GM08714 (cell line): Measurements from ENCODE around the gene TULP1.

ENCODE experiments used
- H3K4me3 ChIP-seq: fragments of 200-500 bp; sonication (Bioruptor generic); 2 replicates; pipeline ENCODE4 v1.5.1; 2014; ENCODE audit warnings: mild to moderate bottlenecking, low read length, inconsistent platforms
- ZNF274 ChIP-seq: IDR thresholded peaks from 2 replicates; pipeline ENCODE4 v1.6.1; 2012; ENCODE audit warnings: mild to moderate bottlenecking, low read depth, low read length

TULP1 gene

DNA sequence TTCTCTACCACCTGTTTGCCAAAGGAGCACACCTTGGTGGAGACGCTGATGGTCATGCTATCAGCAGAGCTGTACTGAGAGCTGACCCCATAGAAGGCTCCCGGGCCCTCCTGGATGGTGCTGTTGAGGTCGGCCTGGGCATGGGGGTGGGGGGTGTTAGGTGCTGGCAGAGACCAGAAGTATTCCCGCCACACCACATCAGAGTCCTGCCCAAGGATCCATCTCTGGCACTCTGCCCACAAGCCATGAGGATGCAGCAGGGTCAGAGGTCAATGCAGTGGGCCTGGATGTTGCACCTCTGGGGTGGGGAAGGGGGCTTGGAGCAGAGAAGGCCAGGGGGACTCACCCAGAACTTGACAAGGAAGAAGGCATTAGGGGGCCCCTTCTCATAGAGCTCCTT is 37.1 kb downstream of the TULP1 start:
- no peak for TF ChIP-seq ZNF274
- no peak overlapping the region for H3K4me3 ChIP-seq

- no peak for TF ChIP-seq ZNF274
- H3K4me3 ChIP-seq, result no peak overlapping the region
Measured at GRCh38 chr6:35474942-35475570, 37.6 kb downstream of the TULP1 start.

GRCh38 chr6:35474131-35474941 is 38.4 kb downstream of the TULP1 start:
- no peak overlapping the region for H3K4me3 ChIP-seq
- no peak for TF ChIP-seq ZNF274

GRCh38 chr6:35473850-35474130 is 38.9 kb downstream of the TULP1 start:
- no peak overlapping the region for H3K4me3 ChIP-seq
- TF ChIP-seq ZNF274, result no peak

DNA sequence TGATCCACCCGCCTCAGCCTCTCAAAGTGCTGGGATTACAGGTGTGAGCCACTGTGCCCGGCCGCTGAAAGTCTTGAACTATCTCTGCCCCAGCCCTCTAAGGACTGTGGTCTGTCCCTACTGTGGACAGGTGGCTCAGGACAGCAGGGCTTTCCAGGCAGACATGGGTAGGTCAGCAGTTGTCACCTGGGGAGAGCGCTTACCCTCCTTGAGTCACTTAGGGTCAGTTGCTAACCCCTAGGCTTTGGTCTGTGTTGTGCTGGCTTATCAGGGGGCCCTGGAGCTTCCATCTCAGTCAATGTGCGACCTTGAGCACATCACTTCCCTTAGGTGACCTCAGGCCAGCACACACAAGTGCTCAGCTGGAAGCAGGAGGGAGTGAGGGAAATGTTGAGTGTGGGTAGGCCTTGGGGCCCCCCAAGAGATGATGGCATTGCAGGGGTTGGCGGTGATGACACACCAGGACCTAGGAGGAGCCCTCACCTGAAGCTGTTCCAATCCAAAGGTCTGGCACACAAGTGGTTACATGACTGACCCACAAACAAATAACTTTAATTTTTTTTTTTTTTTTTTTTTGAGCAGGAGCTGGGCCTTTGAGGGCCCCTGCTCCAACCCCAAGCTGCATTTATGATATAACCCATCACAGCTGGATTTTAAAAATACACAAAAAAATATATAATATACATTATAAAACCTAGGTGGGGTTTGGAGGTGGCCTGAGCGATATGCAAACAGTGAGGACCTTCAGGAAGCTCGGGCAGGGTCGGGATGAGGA is 39.4 kb downstream of the TULP1 start:
- H3K4me3 ChIP-seq, result no peak overlapping the region
- TF ChIP-seq ZNF274, result no peak

DNA sequence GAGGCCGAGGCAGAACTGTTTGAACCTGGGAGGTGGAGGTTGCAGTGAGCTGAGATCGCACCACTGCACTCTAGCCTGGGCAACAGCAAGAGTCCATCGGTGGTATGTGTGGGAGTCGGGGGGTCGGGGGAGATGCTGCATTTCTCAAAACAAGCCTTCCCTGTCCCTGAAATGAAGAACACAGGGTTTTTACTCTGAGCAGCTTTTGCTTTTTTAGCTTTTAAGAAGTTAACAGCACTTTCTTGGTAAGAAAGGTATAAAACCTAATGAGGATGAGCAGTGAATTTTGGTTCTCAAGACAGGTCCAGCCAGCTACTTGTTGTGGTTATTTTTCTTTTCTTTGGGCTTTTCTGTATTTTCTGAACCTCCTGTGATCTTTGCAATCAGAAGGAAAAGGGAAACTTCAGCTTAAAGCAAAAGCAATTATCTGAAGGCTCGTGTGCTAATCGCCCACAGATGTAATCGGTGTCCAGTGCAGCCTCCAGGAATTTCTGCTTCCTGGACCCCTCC is 40.8 kb downstream of the TULP1 start:
- TF ChIP-seq ZNF274, result no peak
- no peak overlapping the region for H3K4me3 ChIP-seq

DNA sequence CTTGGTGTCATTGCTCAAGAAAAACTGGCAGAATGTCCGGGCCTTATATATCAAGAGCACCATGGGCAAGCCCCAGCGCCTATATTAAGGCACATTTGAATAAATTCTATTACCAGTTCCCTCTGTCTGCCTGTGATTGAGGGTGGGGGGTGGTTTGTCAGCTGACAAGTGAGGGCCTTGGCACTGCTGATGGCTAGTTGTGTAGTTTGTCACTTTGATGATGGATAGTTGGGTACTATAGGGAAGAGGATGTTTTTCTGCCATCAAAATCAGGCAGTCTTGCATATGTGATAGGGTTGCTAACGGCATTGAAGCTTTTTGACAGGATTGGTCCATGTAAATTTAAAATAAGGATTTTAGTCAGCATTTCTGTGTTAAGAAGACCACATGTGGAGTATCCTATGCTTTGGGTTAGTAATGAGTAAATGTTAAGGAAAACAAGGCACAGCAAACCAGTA is 42.0 kb downstream of the TULP1 start:
- H3K4me3 ChIP-seq, result peak overlapping the region; percentile 90; the same call in 1 of the 2 replicates

GRCh38 chr6:35469751-35470662 is 42.7 kb downstream of the TULP1 start:
- peak overlapping the region; percentile 90 for H3K4me3 ChIP-seq
- TF ChIP-seq ZNF274, result no peak

More for the DNA sequence above, 42.0 kb downstream of the TULP1 start:
- TF ChIP-seq ZNF274, result no peak

- peak overlapping the region; percentile 90 for H3K4me3 ChIP-seq
- no peak for TF ChIP-seq ZNF274
Measured at GRCh38 chr6:35468980-35469750, 43.5 kb downstream of the TULP1 start.

DNA sequence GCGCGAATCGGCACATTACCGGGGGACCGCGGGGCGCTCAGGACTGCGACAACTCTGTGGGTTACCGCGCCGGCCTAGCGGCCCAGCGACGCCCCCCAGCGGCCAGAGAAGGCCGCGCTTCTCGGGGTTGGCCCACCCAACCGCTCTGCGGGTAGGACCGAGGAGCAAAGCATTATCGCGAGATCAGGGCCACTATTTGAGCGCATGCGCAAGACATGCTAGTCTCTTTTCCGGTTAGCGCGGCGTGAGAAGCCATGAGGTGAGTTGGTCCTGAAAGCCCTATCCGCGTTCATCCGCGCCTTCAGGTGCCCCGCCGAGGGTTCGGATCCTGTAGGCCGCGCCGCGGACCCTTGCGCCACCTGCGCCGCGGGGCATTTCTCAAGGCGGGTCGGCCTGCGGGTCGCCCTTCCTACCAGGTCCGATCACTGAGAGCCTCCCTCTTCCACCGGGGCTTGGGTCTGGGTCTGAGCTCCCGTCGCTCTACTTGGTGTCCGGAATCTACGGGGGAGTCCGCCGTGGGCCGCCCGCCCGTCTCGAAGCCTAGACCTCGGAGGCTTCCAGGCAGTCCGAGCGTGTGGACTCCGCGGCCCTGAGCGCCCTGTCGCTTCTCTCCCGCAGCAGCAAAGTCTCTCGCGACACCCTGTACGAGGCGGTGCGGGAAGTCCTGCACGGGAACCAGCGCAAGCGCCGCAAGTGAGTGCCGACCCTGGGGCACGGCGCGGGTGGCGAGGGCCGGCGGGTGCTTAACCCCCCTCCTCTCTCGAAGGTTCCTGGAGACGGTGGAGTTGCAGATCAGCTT is 44.3 kb downstream of the TULP1 start, which contains the start of gene RPL10A:
RPL10A (plus strand) TSS at position 221 of the 799 bp plus-strand sequence; CDS start at position 255, 34 bp downstream.
- H3K4me3 ChIP-seq, result peak within 1 kb of the TSS; percentile 90
- TF ChIP-seq ZNF274, result no peak

GRCh38 chr6:35465646-35466045 is 47.0 kb downstream of the TULP1 start:
- TF ChIP-seq ZNF274, result no peak
- no peak overlapping the region for H3K4me3 ChIP-seq

DNA sequence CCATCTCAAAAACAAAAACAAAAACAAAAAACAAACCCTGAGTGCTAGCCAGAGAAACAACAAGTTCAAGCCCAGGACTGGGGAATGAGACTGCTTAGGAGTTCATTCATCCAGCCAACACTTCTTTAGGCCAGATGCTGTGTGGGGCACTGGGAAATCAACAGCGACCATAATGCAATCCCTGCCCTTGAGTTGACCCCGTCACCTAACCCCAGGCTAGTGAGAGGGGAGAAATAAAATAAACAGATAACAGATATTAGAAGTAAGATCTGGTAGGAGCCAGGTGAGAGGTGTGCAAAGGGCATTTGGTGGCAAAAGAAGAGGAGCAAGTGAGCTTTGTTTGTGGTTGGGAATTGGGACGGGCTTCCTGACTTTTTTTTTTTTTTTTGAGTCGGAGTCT is 49.4 kb downstream of the TULP1 start:
- no peak for TF ChIP-seq ZNF274
- no peak overlapping the region for H3K4me3 ChIP-seq

DNA sequence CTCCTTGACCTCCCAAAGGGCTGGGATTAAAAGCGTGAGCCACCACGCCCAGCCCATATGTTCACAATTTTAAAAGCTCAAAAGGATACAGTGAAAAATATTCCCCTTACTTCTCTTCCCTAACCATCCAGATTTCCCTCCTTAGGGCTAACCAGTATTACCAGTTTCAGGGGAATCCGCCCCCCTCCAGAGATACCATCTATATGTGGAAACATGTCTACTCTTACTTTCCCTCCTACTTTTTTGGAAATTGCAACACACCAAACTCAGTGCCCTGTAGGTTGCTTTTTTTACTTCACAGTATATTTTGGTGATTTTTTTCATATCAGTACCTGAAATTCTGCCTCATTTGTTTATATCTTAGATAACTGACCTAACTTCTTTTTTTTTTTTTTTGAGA is 51.4 kb downstream of the TULP1 start:
- TF ChIP-seq ZNF274, result no peak
- no peak overlapping the region for H3K4me3 ChIP-seq
